GM19035 (cell line): ENCODE measurements around the gene XXYLT1.

Experiments
- ATAC-seq: cut with Tn5 transposase; IDR thresholded peaks from one replicate; pipeline ENCODE4 v1.9.1; 2021; ENCODE audit not compliant: unreplicated experiment

Gene XXYLT1

GRCh38 chr3:195035345-195036202 lies 235.4 kb downstream of the XXYLT1 start:
- ATAC-seq: no peak

- no peak for ATAC-seq
These were observed 236.4 kb downstream of the XXYLT1 start for GRCh38 chr3:195034541-195034940.

GRCh38 chr3:195034101-195034500 lies 236.9 kb downstream of the XXYLT1 start:
- ATAC-seq: no peak

GRCh38 chr3:195033531-195034091 lies 237.3 kb downstream of the XXYLT1 start:
- ATAC-seq: no peak

GRCh38 chr3:195032955-195033354 lies 238.0 kb downstream of the XXYLT1 start:
- no peak for ATAC-seq

DNA sequence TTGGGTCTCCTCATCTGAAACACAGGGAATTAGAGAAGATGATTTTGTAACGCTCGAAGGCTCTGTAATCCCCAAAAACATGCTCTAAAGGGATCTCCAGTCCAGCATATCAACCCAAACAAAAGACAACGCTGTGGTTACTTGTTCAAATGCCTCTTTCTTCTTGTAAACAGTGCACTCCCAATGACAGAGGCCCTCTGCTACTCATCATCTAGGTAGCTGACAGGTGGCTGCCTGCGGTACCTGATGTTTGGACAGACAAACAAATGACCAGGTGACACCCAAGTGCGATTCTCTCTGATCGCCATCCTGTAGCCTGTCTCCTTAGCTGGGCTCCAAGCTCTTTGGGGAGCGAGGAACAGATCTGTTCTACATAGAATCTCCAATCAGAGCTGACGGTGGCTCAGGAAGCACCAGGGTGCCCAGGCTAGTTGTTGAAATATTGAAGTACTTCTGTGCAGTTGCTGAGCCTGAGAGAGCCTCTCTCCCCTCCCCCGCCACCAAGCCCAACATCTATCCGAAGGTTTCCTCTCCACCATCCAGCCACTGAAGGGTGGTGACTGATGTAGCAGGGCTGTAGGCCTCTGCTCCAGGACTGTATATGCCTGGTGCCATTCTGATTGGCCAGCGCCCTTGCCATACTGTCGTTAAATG lies 238.7 kb downstream of the XXYLT1 start:
- no peak for ATAC-seq

GRCh38 chr3:195031574-195032003 lies 239.4 kb downstream of the XXYLT1 start:
- no peak for ATAC-seq

DNA sequence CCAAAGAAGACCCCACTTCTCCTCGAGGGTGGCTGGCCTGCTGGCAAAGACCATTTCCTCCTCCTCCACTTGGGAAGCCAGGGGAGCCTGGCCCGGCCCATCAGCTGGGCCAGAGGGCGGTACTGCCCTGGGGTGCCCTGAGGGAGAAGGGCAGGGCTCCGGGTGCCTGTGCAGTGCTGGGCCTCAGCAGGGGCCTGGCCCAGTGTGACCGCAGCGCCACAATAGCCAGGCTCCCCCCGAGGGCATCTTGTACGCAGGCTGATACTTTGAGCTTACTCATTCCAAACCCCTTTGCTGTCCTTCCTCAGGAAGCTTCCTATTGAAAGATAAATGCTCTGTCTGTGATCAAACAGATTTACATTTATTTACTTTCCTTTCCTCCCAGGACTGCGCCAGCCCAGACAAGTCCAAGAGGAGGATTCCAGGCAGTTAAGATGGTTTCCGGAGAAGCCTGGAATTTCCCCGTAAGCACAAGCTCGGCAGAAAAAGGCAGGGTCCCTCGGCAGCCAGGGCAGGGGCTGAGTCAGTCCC lies 240.1 kb downstream of the XXYLT1 start:
- no peak for ATAC-seq

- ATAC-seq: no peak
These were observed 241.9 kb downstream of the XXYLT1 start for GRCh38 chr3:195028877-195029606.

DNA sequence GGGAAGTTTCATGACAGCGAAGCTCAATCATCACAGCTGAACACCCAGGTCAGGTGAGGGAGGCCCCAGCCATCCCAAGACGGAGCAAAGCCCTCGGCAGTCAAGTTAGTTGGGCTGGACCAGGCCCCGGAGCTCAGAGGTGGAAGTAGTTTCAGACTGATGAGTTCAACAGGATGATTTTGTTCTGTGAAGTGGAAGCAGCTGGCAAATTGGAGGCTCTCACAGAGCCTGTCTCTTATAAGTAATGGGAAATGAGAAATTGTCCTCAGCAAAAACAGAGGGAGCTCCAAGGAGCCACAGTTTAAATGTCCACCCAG lies 245.1 kb downstream of the XXYLT1 start:
- ATAC-seq: no peak

GRCh38 chr3:195025056-195025883 lies 245.7 kb downstream of the XXYLT1 start:
- no peak for ATAC-seq

DNA sequence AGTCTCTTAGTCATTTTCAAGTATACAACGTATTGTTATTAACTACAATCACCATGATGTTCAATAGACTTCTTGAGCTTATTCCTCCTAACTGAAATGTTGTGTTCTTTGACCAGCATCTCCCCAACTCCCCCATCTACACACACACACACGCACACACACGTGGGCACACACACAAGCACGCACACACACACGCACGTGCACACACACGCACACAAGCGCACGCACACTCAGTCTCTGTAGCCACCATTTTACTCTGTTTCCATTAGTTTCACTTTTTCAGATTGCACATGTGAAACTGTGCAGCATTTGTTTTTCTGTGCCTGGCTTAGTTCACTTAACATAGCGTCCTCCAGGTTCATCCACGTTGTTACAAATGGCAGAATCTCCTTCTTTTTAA lies 247.0 kb downstream of the XXYLT1 start:
- no peak for ATAC-seq

DNA sequence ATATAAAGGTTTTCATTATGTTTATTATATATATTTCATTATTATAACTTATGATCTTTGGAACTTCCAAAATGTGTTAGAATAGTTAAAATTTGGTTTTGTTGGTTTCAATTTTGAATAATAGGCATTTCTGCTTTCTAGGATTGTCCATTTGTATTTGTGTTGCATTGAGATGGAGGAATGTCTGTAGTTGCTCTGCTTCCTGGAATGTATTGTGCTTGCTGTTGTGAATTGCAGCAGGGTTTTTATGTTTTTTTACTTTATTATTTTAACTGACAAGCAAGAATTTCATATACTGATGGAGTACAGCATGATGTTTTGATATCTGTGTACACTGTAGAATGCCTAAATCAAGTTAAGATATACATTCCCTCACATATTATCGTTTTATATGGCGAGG lies 247.4 kb downstream of the XXYLT1 start:
- no peak for ATAC-seq

GRCh38 chr3:195021692-195022091 lies 249.3 kb downstream of the XXYLT1 start:
- ATAC-seq: no peak

- no peak for ATAC-seq
These were observed 250.0 kb downstream of the XXYLT1 start for GRCh38 chr3:195020921-195021320.

- no peak for ATAC-seq
These were observed 250.8 kb downstream of the XXYLT1 start for GRCh38 chr3:195020185-195020584.

- no peak for ATAC-seq
These were observed 251.6 kb downstream of the XXYLT1 start for GRCh38 chr3:195019335-195019734.
